GM18508 (cell line): ENCODE results near the gene PPM1H.
"Not testable (repeated sequence)": the region's sequence is repeated elsewhere in the genome, so short reads cannot be mapped to it uniquely, and the experiment has no call there.

Source experiments
- ATAC-seq: cut with Tn5 transposase; IDR thresholded peaks from one replicate; pipeline ENCODE4 v1.9.1; 2021; ENCODE audit warnings: moderate number of reproducible peaks; ENCODE audit not compliant: insufficient read depth, unreplicated experiment

PPM1H gene

GRCh38 chr12:62694632-62695031 lies 240.3 kb downstream of the PPM1H start:
- no peak for ATAC-seq

- no peak for ATAC-seq
These were observed 240.8 kb downstream of the PPM1H start for GRCh38 chr12:62694116-62694515.

GRCh38 chr12:62693376-62694050 lies 241.4 kb downstream of the PPM1H start:
- ATAC-seq, result no peak

GRCh38 chr12:62692884-62693283 lies 242.1 kb downstream of the PPM1H start:
- ATAC-seq, result no peak

GRCh38 chr12:62691309-62691708 lies 243.6 kb downstream of the PPM1H start:
- ATAC-seq, result no peak

GRCh38 chr12:62689042-62689839 lies 245.7 kb downstream of the PPM1H start:
- ATAC-seq, result no peak

- ATAC-seq, result no peak
These were observed 248.0 kb downstream of the PPM1H start for GRCh38 chr12:62686938-62687337.

GRCh38 chr12:62684570-62685295 lies 250.2 kb downstream of the PPM1H start:
- no peak for ATAC-seq

GRCh38 chr12:62683776-62684569 lies 251.0 kb downstream of the PPM1H start:
- no peak for ATAC-seq

- ATAC-seq, result no peak
These were observed 253.6 kb downstream of the PPM1H start for GRCh38 chr12:62681306-62681705.

- no peak for ATAC-seq
These were observed 255.3 kb downstream of the PPM1H start for GRCh38 chr12:62679608-62680007.

GRCh38 chr12:62677355-62677754 lies 257.6 kb downstream of the PPM1H start:
- ATAC-seq, result no peak

- no peak for ATAC-seq
These were observed 258.2 kb downstream of the PPM1H start for GRCh38 chr12:62676521-62677307.

GRCh38 chr12:62673028-62673815 lies 261.7 kb downstream of the PPM1H start:
- ATAC-seq, result no peak

GRCh38 chr12:62670986-62671720 lies 263.8 kb downstream of the PPM1H start:
- no peak for ATAC-seq

GRCh38 chr12:62668782-62669181 lies 266.2 kb downstream of the PPM1H start:
- no peak for ATAC-seq

GRCh38 chr12:62664951-62665350 lies 270.0 kb downstream of the PPM1H start:
- ATAC-seq, result not testable (repeated sequence)

- ATAC-seq, result no peak
These were observed 274.2 kb downstream of the PPM1H start for GRCh38 chr12:62660756-62661155.
